NCI-H187 (cell line): ENCODE data around the gene PPP1R3D.
"Not testable (repeated sequence)": the region's sequence is repeated elsewhere in the genome, so short reads cannot be mapped to it uniquely, and the experiment has no call there.

ENCODE experiments used
- DNase-seq, 2 experiments: peaks; one replicate each; lab custom pipeline; 2025; lab: John Stamatoyannopoulos, UW

Gene PPP1R3D

DNA sequence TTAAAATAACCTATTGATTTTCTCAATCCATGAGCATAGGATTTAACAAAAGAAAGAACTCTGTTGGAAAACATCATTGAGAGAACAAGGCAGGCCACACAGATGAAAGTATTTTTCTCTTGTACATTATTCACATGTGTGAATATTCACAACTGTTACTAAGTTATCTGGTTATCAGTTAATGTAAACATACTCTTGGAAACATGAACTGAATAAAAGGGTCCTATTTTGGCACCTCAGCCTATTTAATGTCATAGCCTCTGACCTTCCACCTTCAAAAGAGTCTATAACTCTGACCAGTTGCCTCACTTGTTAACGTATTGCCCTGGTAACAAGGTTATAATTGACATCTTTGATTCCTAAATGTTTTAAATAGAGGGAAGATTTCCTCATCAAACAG is 14.7 kb downstream of the PPP1R3D start:
- no peak for DNase-seq

DNA sequence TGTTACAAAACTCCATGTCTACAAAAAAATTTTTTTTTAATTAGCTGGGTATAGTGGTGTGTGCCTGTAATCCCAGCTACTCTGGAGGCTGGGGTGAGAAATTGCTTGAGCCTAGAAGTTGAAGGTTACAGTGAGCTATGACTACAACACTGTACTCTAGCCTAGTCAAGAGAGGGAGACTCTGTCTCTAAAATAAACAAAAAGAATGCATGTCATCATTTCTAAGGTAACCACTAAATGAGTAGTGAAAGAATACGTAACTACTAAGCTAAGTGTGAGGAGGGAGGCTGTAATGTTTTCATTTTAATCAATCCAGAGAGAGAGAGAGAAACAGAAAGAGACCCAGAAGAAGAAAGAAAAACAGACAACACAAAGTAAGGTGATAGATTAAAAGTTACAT is 16.6 kb downstream of the PPP1R3D start:
- no peak for DNase-seq

- DNase-seq: no peak
Observed at GRCh38 chr20:59920944-59921343, 19.2 kb downstream of the PPP1R3D start.

DNA sequence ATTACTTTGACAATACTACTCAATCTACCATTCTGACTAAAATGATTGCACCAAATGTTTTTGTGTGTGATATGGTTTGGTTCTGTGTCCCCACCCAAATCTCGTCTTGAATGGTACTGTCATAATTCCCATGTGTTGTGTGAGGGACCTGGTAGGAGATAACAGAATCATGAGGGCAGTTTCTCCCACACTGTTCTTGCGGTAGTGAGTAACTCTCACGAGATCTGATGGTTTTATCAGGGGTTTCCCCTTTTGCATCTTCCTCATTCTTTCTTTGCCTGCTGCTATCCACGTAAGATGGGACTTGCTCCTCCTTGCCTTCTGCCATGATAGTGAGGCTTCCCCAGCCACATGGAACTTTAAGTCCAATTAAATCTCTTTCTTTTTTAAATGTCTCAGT is 27.5 kb downstream of the PPP1R3D start:
- DNase-seq: no peak

DNA sequence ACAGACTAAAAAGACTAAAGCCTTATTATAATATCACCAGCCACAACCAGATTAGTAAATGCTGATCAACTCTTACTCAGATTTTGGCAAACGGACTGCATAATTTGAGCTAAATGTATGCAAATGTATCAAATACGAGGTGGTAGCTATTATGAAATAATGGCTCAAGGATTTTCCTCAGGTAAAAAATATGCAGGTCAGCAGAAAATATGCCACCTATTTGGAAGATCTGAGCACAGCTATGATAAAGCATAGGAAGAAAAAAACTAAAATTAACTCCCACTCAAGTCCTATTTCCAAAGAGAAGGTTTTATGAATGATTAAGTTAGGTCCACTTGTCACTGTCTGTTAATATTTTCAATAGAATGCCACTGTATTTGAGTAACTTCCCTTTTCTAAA is 29.1 kb downstream of the PPP1R3D start:
- no peak for DNase-seq

- no peak for DNase-seq
Observed at GRCh38 chr20:59908855-59909254, 31.2 kb downstream of the PPP1R3D start.

GRCh38 chr20:59903621-59904020 is 36.5 kb downstream of the PPP1R3D start:
- DNase-seq: no peak

DNA sequence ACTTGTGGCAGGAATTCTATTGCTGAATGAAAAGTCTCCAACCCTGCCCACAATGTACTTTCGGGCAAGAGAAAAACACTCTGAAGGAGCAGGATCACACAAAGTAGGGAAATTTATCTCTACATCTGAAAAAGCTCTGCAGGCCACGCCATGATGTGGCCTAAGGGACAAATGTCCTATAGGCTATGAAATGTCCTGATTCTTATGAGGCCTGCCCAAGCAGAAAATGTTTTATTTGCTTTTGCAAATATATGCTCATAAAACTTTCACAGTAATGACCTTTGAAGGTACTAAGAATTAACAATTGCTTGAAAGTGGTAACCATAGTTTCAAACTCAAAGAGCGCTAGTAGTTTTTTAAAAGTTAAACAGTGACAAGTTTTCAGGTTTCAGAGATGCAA is 37.6 kb downstream of the PPP1R3D start:
- DNase-seq: no peak

DNA sequence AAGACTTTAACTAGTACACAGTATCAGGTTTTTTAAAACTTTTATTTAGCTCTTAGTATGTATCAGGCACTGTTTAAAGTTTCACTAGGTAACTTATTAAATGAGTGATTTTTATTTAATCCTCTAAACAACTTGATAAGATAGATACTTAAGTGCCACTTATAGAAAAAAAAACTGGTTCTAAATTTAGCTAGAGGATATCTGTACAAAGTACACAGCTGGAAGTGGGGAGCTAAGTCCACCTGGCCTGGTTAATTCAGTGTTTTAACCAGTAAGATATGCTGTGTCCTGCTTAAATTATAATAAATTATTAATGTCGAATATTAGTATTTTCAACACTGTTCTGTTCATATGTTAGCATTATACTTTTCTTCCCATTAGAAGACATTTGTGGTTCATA is 44.2 kb downstream of the PPP1R3D start:
- DNase-seq: no peak

DNA sequence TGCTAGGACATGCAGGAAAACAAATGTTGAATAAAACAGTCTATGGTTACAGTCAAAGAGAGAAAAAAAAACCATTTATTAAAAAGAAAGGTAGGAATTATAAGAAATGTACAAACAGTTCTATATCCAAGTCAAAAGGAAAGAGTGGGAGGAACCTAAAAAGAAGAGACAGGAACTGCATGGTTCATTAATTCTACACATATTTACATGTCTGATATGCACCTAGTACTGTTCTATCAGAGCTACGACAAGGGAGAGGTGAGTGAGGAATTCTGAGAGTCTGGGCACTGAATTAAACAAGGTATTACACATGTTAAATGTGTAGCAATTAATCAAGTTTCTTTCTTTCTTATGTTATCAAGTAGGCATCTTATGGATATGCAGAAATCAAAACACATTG is 48.5 kb downstream of the PPP1R3D start:
- no peak for DNase-seq

GRCh38 chr20:59890035-59890434 is 50.1 kb downstream of the PPP1R3D start:
- DNase-seq: not testable (repeated sequence)

GRCh38 chr20:59888050-59888449 is 52.1 kb downstream of the PPP1R3D start:
- DNase-seq: no peak
